WERI-Rb-1 (cell line): ENCODE data around the gene COMMD3.

ENCODE experiments used
- DNase-seq: peaks from one replicate; pipeline ENCODE4 v3.0.0-alpha.2; 2020
- H3K27ac ChIP-seq: fragments of 250-450 bp; sonication (Bioruptor Pico); 2 replicates; pipeline ENCODE4 v1.5.1; 2020; ENCODE audit warnings: mild to moderate bottlenecking, moderate library complexity
- H3K27me3 ChIP-seq: fragments of 250-450 bp; sonication (Bioruptor Pico); 2 replicates; pipeline ENCODE4 v1.5.1; 2021; ENCODE audit warnings: mild to moderate bottlenecking, low read depth, moderate library complexity; ENCODE audit not compliant: insufficient read depth, severe bottlenecking
- H3K36me3 ChIP-seq: fragments of 250-450 bp; sonication (Bioruptor Pico); 2 replicates; pipeline ENCODE4 v1.5.1; 2020; ENCODE audit warnings: mild to moderate bottlenecking, moderate library complexity
- H3K4me3 ChIP-seq: 2 replicates; pipeline ENCODE4 v1.5.1; 2011; ENCODE audit warnings: low read depth, mild to moderate bottlenecking, control low read depth, low read length
- H3K9me3 ChIP-seq: fragments of 250-450 bp; sonication (Bioruptor Pico); 2 replicates; pipeline ENCODE4 v1.5.1; 2021; ENCODE audit warnings: mild to moderate bottlenecking, moderate library complexity; ENCODE audit not compliant: severe bottlenecking
- TF ChIP-seq, protein P1 (sequence below): IDR thresholded peaks from 2 replicates; pipeline ENCODE4 v1.5.1; 2011; ENCODE audit warnings: low read depth, mild to moderate bottlenecking, control low read depth, inconsistent platforms, low read length

Gene COMMD3

DNA sequence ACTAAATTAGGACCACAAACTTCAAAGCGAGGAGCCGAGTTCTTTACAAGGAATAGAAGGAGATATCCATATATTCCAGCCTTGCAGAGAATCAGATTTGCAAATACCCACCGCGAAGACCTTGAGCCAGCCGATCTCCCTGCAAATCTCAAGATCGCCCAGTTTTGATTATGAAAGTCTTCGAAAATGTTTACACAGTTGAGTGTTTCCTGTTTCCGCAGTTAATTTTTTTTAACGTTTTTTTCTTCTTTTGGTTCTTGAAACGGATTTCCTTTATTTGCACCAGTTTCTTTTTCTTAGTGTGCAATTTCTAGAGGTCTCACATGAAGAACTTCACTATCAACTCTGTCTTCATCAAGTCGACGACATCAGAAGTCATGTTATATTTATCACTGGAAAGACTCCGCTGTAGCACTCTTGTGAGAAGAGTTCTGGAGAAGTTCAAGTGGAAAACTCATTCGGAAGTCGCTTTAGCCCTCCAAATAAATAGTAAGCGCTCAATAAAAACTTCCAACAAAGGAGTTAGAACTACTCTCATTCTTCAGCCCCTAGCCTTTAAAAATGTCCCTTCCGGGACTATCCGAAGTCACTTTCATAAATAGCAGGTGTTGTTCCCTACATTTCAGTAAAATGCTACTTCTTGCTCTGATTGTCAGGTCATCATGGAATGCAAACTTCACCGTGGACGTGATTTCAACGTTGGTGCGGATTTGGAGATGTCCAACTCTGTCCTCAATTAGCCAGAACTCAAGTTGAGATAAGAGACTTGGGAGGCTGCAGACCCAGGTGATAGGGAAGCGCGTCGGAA lies 17.2 kb downstream of the COMMD3 start:
- TF ChIP-seq, protein P1, sequence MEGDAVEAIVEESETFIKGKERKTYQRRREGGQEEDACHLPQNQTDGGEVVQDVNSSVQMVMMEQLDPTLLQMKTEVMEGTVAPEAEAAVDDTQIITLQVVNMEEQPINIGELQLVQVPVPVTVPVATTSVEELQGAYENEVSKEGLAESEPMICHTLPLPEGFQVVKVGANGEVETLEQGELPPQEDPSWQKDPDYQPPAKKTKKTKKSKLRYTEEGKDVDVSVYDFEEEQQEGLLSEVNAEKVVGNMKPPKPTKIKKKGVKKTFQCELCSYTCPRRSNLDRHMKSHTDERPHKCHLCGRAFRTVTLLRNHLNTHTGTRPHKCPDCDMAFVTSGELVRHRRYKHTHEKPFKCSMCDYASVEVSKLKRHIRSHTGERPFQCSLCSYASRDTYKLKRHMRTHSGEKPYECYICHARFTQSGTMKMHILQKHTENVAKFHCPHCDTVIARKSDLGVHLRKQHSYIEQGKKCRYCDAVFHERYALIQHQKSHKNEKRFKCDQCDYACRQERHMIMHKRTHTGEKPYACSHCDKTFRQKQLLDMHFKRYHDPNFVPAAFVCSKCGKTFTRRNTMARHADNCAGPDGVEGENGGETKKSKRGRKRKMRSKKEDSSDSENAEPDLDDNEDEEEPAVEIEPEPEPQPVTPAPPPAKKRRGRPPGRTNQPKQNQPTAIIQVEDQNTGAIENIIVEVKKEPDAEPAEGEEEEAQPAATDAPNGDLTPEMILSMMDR, result no peak
- Histone ChIP-seq H3K27ac (no peak overlapping the region), H3K9me3 (no peaks in the 10 kb centered on the region), H3K27me3 (no peaks in the 10 kb centered on the region), H3K36me3 (peaks cover 4% of the 10 kb centered on the region), H3K4me3 (no peak overlapping the region)
- no peak for DNase-seq

DNA sequence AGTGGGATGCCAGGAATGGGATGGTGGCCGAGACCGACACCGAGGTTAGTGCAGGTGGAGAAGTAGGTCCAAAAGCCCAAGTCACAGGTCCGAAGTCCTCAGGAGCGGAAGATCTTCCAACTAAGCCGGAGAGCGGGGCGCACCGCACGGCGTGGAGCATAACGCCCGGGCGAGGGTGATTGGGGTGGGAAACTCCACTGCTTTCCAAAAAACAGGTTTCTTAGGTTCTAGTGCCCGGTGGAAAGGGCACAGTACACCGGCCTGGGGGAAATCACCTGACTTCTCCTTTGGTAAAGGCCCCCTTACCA lies 17.7 kb downstream of the COMMD3 start:
- Histone ChIP-seq H3K36me3 (peaks cover 4% of the 10 kb centered on the region), H3K4me3 (no peak overlapping the region), H3K27me3 (no peaks in the 10 kb centered on the region), H3K9me3 (no peaks in the 10 kb centered on the region), H3K27ac (no peak overlapping the region)
- DNase-seq, result no peak
- TF ChIP-seq, protein P1, result no peak

DNA sequence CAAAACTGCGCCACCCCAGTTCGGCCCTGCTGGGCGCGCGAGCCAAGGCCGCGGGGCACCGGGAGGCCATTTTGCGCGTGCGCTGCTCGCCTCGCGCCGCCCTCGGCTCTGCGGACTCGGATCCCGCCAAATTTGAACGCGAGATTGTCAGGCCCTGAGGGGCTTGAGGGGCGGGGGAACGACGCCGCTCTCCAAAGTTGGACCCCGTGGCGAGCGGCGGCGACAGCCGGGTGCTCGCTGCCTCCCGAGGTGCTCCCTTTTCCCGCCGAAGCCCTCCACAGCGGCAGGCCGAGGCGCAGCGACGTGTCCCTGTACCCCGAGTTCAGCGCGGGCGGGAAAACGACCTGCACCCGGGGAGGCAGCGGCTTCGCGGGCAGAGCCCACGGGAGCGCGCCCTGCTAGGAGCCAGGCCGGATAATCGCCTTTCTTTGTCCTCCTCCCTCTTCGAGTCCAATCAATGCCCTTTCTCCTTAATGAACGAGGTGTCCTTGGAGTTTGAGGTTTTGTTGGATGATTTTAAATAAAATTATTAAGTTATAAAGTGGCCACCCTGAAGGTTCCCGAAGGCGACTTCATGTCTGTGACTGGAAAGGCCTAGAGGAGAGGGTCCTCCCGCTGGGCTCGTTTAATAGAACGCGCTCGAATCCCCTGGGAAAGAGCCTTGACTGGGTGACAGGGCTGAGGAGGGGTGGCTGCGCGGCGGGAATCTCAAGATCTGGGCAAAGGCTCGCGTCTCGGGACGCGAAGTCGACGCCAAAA lies 18.4 kb downstream of the COMMD3 start:
- H3K9me3 ChIP-seq, result no peaks in the 10 kb centered on the region
- no peak overlapping the region for H3K27ac ChIP-seq
- no peak for DNase-seq
- no peaks in the 10 kb centered on the region; the same call in 1 of the 2 replicates for H3K36me3 ChIP-seq
- no peak overlapping the region for H3K4me3 ChIP-seq
- TF ChIP-seq, protein P1, result no peak
- no peaks in the 10 kb centered on the region for H3K27me3 ChIP-seq

DNA sequence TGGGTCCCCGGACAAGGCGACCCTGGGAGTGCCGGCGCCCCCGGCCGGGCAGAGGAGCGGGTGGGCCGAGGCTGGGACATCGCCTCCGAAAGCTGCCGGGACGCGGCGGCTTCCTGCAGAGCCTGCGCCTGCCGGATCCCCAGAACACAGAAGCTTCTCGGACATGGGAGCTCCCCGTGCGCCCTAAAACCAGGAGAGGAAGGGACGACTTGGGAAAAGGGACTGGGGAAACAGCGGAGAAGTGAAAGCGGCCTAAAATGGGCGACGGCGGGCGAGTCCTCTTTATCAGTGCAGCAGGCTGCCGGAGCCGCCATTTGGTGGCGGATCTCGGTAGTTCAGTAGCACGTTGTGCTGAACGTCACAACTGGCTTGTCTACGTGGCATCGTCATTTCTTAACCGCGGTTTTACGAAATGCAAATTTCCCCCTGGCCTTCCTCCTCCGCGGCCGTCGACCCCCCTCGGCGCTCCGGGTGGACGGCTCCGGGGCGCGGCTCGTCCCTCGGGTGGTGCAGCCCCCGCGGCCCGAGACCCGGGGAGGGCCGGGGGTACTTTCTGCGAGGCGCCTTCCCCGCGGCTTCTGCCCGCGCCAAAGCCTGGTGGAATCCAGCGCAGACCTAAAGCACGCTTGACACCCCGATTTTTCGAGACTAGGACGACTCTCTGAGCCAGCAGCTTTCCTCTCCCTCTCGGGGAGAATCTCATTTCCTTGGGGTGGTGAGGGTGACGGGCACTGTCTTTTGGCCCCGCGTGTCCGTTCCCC lies 19.2 kb downstream of the COMMD3 start:
- no peak overlapping the region for H3K27ac ChIP-seq
- DNase-seq, result no peak
- TF ChIP-seq, protein P1, result no peak
- no peaks in the 10 kb centered on the region for H3K36me3 ChIP-seq
- no peaks in the 10 kb centered on the region for H3K27me3 ChIP-seq
- H3K9me3 ChIP-seq, result no peaks in the 10 kb centered on the region
- H3K4me3 ChIP-seq, result no peak overlapping the region

DNA sequence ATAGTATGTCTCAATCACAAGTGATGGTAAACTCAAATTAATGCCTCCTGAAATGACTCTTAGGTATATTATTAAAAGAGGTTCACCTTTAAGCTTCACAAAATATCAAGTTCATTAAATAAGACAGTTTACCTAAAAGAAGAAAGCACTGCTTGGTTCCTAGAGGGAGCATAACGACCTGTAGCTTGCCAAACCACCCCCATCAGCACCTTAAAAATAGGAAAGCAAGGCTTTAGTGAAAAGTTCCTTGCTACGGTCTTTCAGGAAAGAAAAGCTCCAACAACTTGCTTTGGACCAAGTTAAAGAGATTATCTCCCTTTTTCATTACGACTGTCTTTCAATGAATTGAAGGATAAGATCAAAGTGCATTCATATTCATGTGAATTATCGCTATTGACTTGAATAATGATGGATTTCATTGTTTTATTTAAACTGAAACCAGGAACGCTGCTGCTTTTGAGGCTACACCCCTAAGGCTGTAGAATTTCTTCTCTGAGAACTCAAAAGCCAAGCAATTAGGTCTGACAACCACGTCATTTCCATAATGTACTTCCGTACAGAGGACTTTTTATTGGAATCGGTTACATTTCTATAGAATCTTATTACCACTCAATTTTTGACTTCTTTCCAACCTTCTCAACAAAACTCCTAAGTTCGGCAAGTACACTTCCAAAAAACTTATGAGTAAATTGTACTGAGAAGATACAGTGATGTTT lies 22.2 kb downstream of the COMMD3 start:
- Histone ChIP-seq H3K9me3 (no peaks in the 10 kb centered on the region), H3K36me3 (no peaks in the 10 kb centered on the region), H3K4me3 (no peak overlapping the region), H3K27ac (no peak overlapping the region), H3K27me3 (no peaks in the 10 kb centered on the region)
- TF ChIP-seq, protein P1, result no peak
- DNase-seq, result no peak
